H9 (cell line): Measurements from ENCODE around the gene PCCA. TPM values are rescaled to one million over a fixed set of nuclear protein-coding genes. Genes with fewer than 3 reads are reported as not detected.

Source experiments
- DNase-seq: peaks from one replicate; pipeline ENCODE4 v3.0.0-alpha.2; 2017
- H2AFZ ChIP-seq: one replicate; pipeline ENCODE4 v1.6.1; 2013; ENCODE audit warnings: mild to moderate bottlenecking, low read length, control low read depth, moderate library complexity
- H2AK5ac ChIP-seq: 2 replicates; pipeline ENCODE4 v1.6.1; 2013; ENCODE audit warnings: low read length, control low read depth, mixed read lengths; ENCODE audit not compliant: insufficient read length
- H2BK120ac ChIP-seq: one replicate; pipeline ENCODE4 v1.6.1; 2013; ENCODE audit warnings: low read depth, mild to moderate bottlenecking, low read length, control low read depth, inconsistent platforms; ENCODE audit not compliant: poor library complexity, severe bottlenecking
- H2BK12ac ChIP-seq: 2 replicates; pipeline ENCODE4 v1.6.1; 2013; ENCODE audit warnings: low read length, control low read depth, mixed read lengths, low read depth; ENCODE audit not compliant: insufficient read length
- H2BK15ac ChIP-seq: 2 replicates; pipeline ENCODE4 v1.6.1; 2013; ENCODE audit warnings: low read depth, low read length, control low read depth
- H2BK20ac ChIP-seq: one replicate; pipeline ENCODE4 v1.6.1; 2013; ENCODE audit warnings: low read depth, mild to moderate bottlenecking, low read length, control low read depth, inconsistent platforms; ENCODE audit not compliant: poor library complexity, severe bottlenecking
- H2BK5ac ChIP-seq: 2 replicates; pipeline ENCODE4 v1.6.1; 2013; ENCODE audit warnings: low read length, control low read depth, mixed read lengths; ENCODE audit not compliant: insufficient read length
- H3K14ac ChIP-seq: 2 replicates; pipeline ENCODE4 v1.6.1; 2013; ENCODE audit warnings: low read length, control low read depth; ENCODE audit not compliant: insufficient read depth
- H3K18ac ChIP-seq: 2 replicates; pipeline ENCODE4 v1.6.1; 2013; ENCODE audit warnings: low read depth, mild to moderate bottlenecking, mixed read lengths, low read length, control low read depth; ENCODE audit not compliant: insufficient read length
- H3K23ac ChIP-seq: 2 replicates; pipeline ENCODE4 v1.6.1; 2013; ENCODE audit warnings: low read length, control low read depth, mixed read lengths, low read depth; ENCODE audit not compliant: insufficient read length
- H3K23me2 ChIP-seq: 2 replicates; pipeline ENCODE4 v1.6.1; 2013; ENCODE audit warnings: low read depth, mild to moderate bottlenecking, mixed read lengths, low read length, control low read depth; ENCODE audit not compliant: insufficient read length, poor library complexity, severe bottlenecking
- H3K27ac ChIP-seq: 2 replicates; pipeline ENCODE4 v1.5.1; 2013; ENCODE audit warnings: low read length, control low read depth, mixed read lengths, low read depth; ENCODE audit not compliant: insufficient read length
- H3K27me3 ChIP-seq: 2 replicates; pipeline ENCODE4 v1.6.1; 2013; ENCODE audit warnings: low read length, control low read depth, inconsistent platforms; ENCODE audit not compliant: insufficient read depth
- H3K4ac ChIP-seq: 2 replicates; pipeline ENCODE4 v1.6.1; 2013; ENCODE audit warnings: low read depth, mild to moderate bottlenecking, control low read depth, inconsistent platforms, low read length, moderate library complexity
- H3K4me1 ChIP-seq: 2 replicates; pipeline ENCODE4 v1.6.1; 2013; ENCODE audit warnings: low read length, control low read depth, inconsistent platforms; ENCODE audit not compliant: insufficient read depth
- H3K4me2 ChIP-seq: 2 replicates; pipeline ENCODE4 v1.6.1; 2013; ENCODE audit warnings: low read length, control low read depth, mixed read lengths; ENCODE audit not compliant: insufficient read length, insufficient read depth
- H3K56ac ChIP-seq: 2 replicates; pipeline ENCODE4 v1.6.1; 2013; ENCODE audit warnings: low read depth, mild to moderate bottlenecking, mixed read lengths, low read length, control low read depth; ENCODE audit not compliant: insufficient read length
- H3K79me1 ChIP-seq: 2 replicates; pipeline ENCODE4 v1.6.1; 2013; ENCODE audit warnings: low read depth, mild to moderate bottlenecking, moderate library complexity, low read length, control low read depth, inconsistent platforms; ENCODE audit not compliant: insufficient read depth, poor library complexity, severe bottlenecking
- H3K79me2 ChIP-seq: 2 replicates; pipeline ENCODE4 v1.6.1; 2013; ENCODE audit warnings: low read length, control low read depth, inconsistent platforms; ENCODE audit not compliant: insufficient read depth
- H3K9ac ChIP-seq: 2 replicates; pipeline ENCODE4 v1.6.1; 2013; ENCODE audit warnings: low read length, control low read depth, mixed read lengths; ENCODE audit not compliant: insufficient read length; ENCODE audit errors: extremely low read depth
- H3K9me3 ChIP-seq: one replicate; pipeline ENCODE4 v1.6.1; 2013; ENCODE audit warnings: low read depth, low read length, inconsistent platforms; ENCODE audit not compliant: control insufficient read depth
- H3T11ph ChIP-seq: one replicate; pipeline ENCODE4 v1.6.1; 2013; ENCODE audit warnings: mild to moderate bottlenecking, low read length, control low read depth, inconsistent platforms
- H4K20me1 ChIP-seq: one replicate; pipeline ENCODE4 v1.6.1; 2013; ENCODE audit not compliant: control insufficient read depth, insufficient read length, insufficient read depth
- H4K5ac ChIP-seq: 2 replicates; pipeline ENCODE4 v1.6.1; 2013; ENCODE audit warnings: low read depth, mild to moderate bottlenecking, mixed read lengths, low read length, control low read depth; ENCODE audit not compliant: insufficient read length
- H4K8ac ChIP-seq: replicated peaks from 2 replicates; pipeline ENCODE4 v1.6.1; 2013; ENCODE audit warnings: low read length, control low read depth, mixed read lengths, low read depth; ENCODE audit not compliant: insufficient read length
- H4K91ac ChIP-seq: 2 replicates; pipeline ENCODE4 v1.6.1; 2013; ENCODE audit warnings: low read depth, mild to moderate bottlenecking, moderate library complexity, mixed read lengths, low read length, control low read depth; ENCODE audit not compliant: insufficient read length
- H3K27ac Mint-ChIP-seq, 3 experiments: 2 replicates in 2 of 3; 3 replicates in 1 of 3; pipeline ENCODE4 v1.8.0; 2020 to 2021; ENCODE audit warnings: mixed read lengths in 3 of 3, mild to moderate bottlenecking in 1 of 3, moderate library complexity in 1 of 3
- H3K27me3 Mint-ChIP-seq: 2 replicates; pipeline ENCODE4 v1.8.0; 2021; ENCODE audit warnings: low read depth, mild to moderate bottlenecking, moderate library complexity, mixed read lengths
- H3K36me3 Mint-ChIP-seq, 3 experiments: 2 replicates in 2 of 3; 3 replicates in 1 of 3; pipeline ENCODE4 v1.8.0; 2020 to 2021; ENCODE audit warnings: low read depth in 3 of 3, mixed read lengths in 3 of 3; ENCODE audit not compliant: insufficient read depth in 1 of 3
- H3K4me1 Mint-ChIP-seq, 2 experiments: 2 replicates each; pipeline ENCODE4 v1.8.0; 2020; ENCODE audit warnings: mixed read lengths in 2 of 2
- H3K4me3 Mint-ChIP-seq, 2 experiments: 2 replicates in 1 of 2; 3 replicates in 1 of 2; pipeline ENCODE4 v1.8.0; 2020 to 2021; ENCODE audit warnings: mild to moderate bottlenecking in 2 of 2, mixed read lengths in 2 of 2, moderate library complexity in 1 of 2
- H3K9me3 Mint-ChIP-seq, 2 experiments: 2 replicates in 1 of 2; 3 replicates in 1 of 2; pipeline ENCODE4 v1.8.0; 2020; ENCODE audit warnings: mild to moderate bottlenecking in 2 of 2, mixed read lengths in 2 of 2, moderate library complexity in 1 of 2
- CTCF ChIP-seq: fragments of 200-600 bp; sonication (generic); conservative IDR thresholded peaks from 3 replicates; pipeline ENCODE4 v1.8.0; 2021; ENCODE audit warnings: antibody characterized with exemption, mild to moderate bottlenecking
- WGBS: extraction: QIAGEN DNeasy Blood & Tissue Kit; methylation state at CpG from one replicate; pipeline ENCODE4 v1.1.7; 2013; ENCODE audit warnings: missing lambda C conversion rate, low lambda C conversion rate, mixed read lengths; ENCODE audit not compliant: insufficient read length; ENCODE audit errors: extremely low coverage; 5-methylcytosine and 5-hydroxymethylcytosine counted together
- total RNA-seq: library from RNA; stranded (reverse); gene quantifications from 2 replicates; pipeline ENCODE4 v1.2.1, GENCODE V29; 2021

Gene PCCA
- total RNA-seq, 1 experiment from 2014 or later: 56.5 TPM

GRCh38 chr13:100534147-100534843 lies 445.4 kb downstream of the PCCA start:
- peaks cover 2% of the 10 kb centered on the region for H4K20me1 ChIP-seq
- H2AFZ ChIP-seq: no peak overlapping the region
- no peaks in the 10 kb centered on the region for H3K9me3 Mint-ChIP-seq
- H3K23me2 ChIP-seq: no peaks in the 10 kb centered on the region
- no peaks in the 10 kb centered on the region for H3K79me2 ChIP-seq
- H3K14ac ChIP-seq: peak overlapping the region; percentile 36
- no peak overlapping the region for H3K4me3 Mint-ChIP-seq
- H3K27ac Mint-ChIP-seq: peak overlapping the region; percentile 26 to 74 (median 70); a peak in 4 of 7 replicates
- H4K91ac ChIP-seq: no peak overlapping the region
- no peak overlapping the region for H3K4me2 ChIP-seq
- H3K9ac ChIP-seq: no peak overlapping the region
- no peak overlapping the region for H2BK15ac ChIP-seq
- H4K5ac ChIP-seq: no peak overlapping the region
- H2AK5ac ChIP-seq: no peak overlapping the region
- H3K36me3 Mint-ChIP-seq: peaks cover 4 to 7% (median 6%) of the 10 kb centered on the region in 3 experiments; a peak in 6 of 7 replicates
- H4K8ac ChIP-seq: no peak overlapping the region
- H2BK5ac ChIP-seq: no peak overlapping the region
- H2BK120ac ChIP-seq: no peak overlapping the region
- TF ChIP-seq CTCF: no peak
- H3K56ac ChIP-seq: no peak overlapping the region
- no peak overlapping the region for H2BK20ac ChIP-seq
- no peaks in the 10 kb centered on the region for H3K79me1 ChIP-seq
- WGBS: no CpG with 5 or more reads among the region's 13 CpGs
- H3K27me3 ChIP-seq: no peaks in the 10 kb centered on the region
- H3K4ac ChIP-seq: no peak overlapping the region
- no peak overlapping the region for H3K23ac ChIP-seq
- H2BK12ac ChIP-seq: no peak overlapping the region
- no peaks in the 10 kb centered on the region for H3K9me3 ChIP-seq
- H3K27me3 Mint-ChIP-seq: peaks cover 1% of the 10 kb centered on the region; the same call in 1 of the 2 replicates
- no peak overlapping the region for H3T11ph ChIP-seq
- peaks cover 3% of the 10 kb centered on the region; the same call in 1 of the 2 replicates for H3K4me1 ChIP-seq
- no peak for DNase-seq
- H3K4me1 Mint-ChIP-seq: peaks cover 24 to 33% of the 10 kb centered on the region in 2 experiments
- H3K18ac ChIP-seq: no peak overlapping the region
- H3K27ac ChIP-seq: no peak overlapping the region
